ENCODE data around the gene WDR45B. TPM values are rescaled to one million over a fixed set of nuclear protein-coding genes. Genes with fewer than 3 reads are reported as not detected.
"Not testable (repeated sequence)": the region's sequence is repeated elsewhere in the genome, so short reads cannot be mapped to it uniquely, and the experiment has no call there.

WDR45B gene
- total RNA-seq, 1 experiment from 2014 or later: 203 TPM

GRCh38 chr17:82658796-82659452 lies 10.7 kb upstream of the WDR45B start:
- DNase-seq (ENCODE audit: low read depth in 1 of 2, low spot score in 2 of 2): no peak
- Histone ChIP-seq H3K4me1 (replicated peaks) (no peaks in the 10 kb centered on the region), H3K36me3 (no peaks in the 10 kb centered on the region), H3K27ac (no peak overlapping the region), H3K27me3 (replicated peaks) (no peaks in the 10 kb centered on the region), H3K9me3 (replicated peaks) (no peaks in the 10 kb centered on the region; the same call in 1 of the 2 replicates), H3K4me3 (no peak overlapping the region)

GRCh38 chr17:82658331-82658730 lies 10.1 kb upstream of the WDR45B start:
- no peak for DNase-seq (ENCODE audit: low read depth in 1 of 2, low spot score in 2 of 2)
- Histone ChIP-seq H3K9me3 (replicated peaks) (no peaks in the 10 kb centered on the region; the same call in 1 of the 2 replicates), H3K36me3 (no peaks in the 10 kb centered on the region), H3K4me3 (no peak overlapping the region), H3K27me3 (replicated peaks) (no peaks in the 10 kb centered on the region), H3K27ac (no peak overlapping the region), H3K4me1 (replicated peaks) (no peaks in the 10 kb centered on the region)

- Histone ChIP-seq H3K27ac (no peak overlapping the region), H3K27me3 (replicated peaks) (no peaks in the 10 kb centered on the region), H3K9me3 (replicated peaks) (no peaks in the 10 kb centered on the region; the same call in 1 of the 2 replicates), H3K4me3 (no peak overlapping the region), H3K36me3 (no peaks in the 10 kb centered on the region), H3K4me1 (replicated peaks) (no peaks in the 10 kb centered on the region)
- DNase-seq (ENCODE audit: low read depth in 1 of 2, low spot score in 2 of 2): no peak
Measured at GRCh38 chr17:82657926-82658325, 9.7 kb upstream of the WDR45B start.

GRCh38 chr17:82656266-82656665 lies 8.0 kb upstream of the WDR45B start:
- no peak overlapping the region for H3K4me3 ChIP-seq
- DNase-seq (ENCODE audit: low read depth in 1 of 2, low spot score in 2 of 2): no peak
- H3K27ac ChIP-seq: no peak overlapping the region
- no peaks in the 10 kb centered on the region for H3K36me3 ChIP-seq
- no peaks in the 10 kb centered on the region for H3K4me1 ChIP-seq (replicated peaks)
- no peaks in the 10 kb centered on the region for H3K27me3 ChIP-seq (replicated peaks)
- no peaks in the 10 kb centered on the region; the same call in 1 of the 2 replicates for H3K9me3 ChIP-seq (replicated peaks)

GRCh38 chr17:82655523-82655922 lies 7.3 kb upstream of the WDR45B start:
- Histone ChIP-seq H3K9me3 (replicated peaks) (no peaks in the 10 kb centered on the region; the same call in 1 of the 2 replicates), H3K27me3 (replicated peaks) (no peaks in the 10 kb centered on the region), H3K36me3 (no peaks in the 10 kb centered on the region), H3K4me1 (replicated peaks) (no peaks in the 10 kb centered on the region), H3K27ac (no peak overlapping the region), H3K4me3 (no peak overlapping the region)
- no peak for DNase-seq (ENCODE audit: low read depth in 1 of 2, low spot score in 2 of 2)

- Histone ChIP-seq H3K27ac (no peak overlapping the region), H3K27me3 (replicated peaks) (no peaks in the 10 kb centered on the region), H3K9me3 (replicated peaks) (no peaks in the 10 kb centered on the region), H3K4me3 (no peak overlapping the region), H3K4me1 (replicated peaks) (no peaks in the 10 kb centered on the region), H3K36me3 (no peaks in the 10 kb centered on the region)
- DNase-seq (ENCODE audit: low read depth in 1 of 2, low spot score in 2 of 2): no peak
Measured at GRCh38 chr17:82655038-82655479, 6.8 kb upstream of the WDR45B start.

- DNase-seq (ENCODE audit: low read depth in 1 of 2, low spot score in 2 of 2); H3K9me3 ChIP-seq (replicated peaks); H3K36me3 ChIP-seq; H3K4me1 ChIP-seq (replicated peaks); H3K27me3 ChIP-seq (replicated peaks); H3K4me3 ChIP-seq; H3K27ac ChIP-seq: not testable (repeated sequence)
Measured at GRCh38 chr17:82654611-82655010, 6.4 kb upstream of the WDR45B start.

GRCh38 chr17:82653651-82654528 lies 5.6 kb upstream of the WDR45B start:
- H3K36me3 ChIP-seq: no peaks in the 10 kb centered on the region
- H3K27me3 ChIP-seq (replicated peaks): no peaks in the 10 kb centered on the region
- no peak for DNase-seq (ENCODE audit: low read depth in 1 of 2, low spot score in 2 of 2)
- H3K27ac ChIP-seq: no peak overlapping the region
- H3K4me3 ChIP-seq: no peak overlapping the region
- H3K4me1 ChIP-seq (replicated peaks): peaks cover 2% of the 10 kb centered on the region; the same call in 1 of the 2 replicates
- no peaks in the 10 kb centered on the region for H3K9me3 ChIP-seq (replicated peaks)

- no peak for DNase-seq (ENCODE audit: low read depth in 1 of 2, low spot score in 2 of 2)
- Histone ChIP-seq H3K4me3 (no peak overlapping the region), H3K9me3 (replicated peaks) (peaks cover 2% of the 10 kb centered on the region; the same call in 1 of the 2 replicates), H3K4me1 (replicated peaks) (peaks cover 9% of the 10 kb centered on the region), H3K27me3 (replicated peaks) (no peaks in the 10 kb centered on the region), H3K27ac (no peak overlapping the region), H3K36me3 (peaks cover 20% of the 10 kb centered on the region)
Measured at GRCh38 chr17:82650723-82651122, 2.5 kb upstream of the WDR45B start.

GRCh38 chr17:82649501-82650261 lies 1.4 kb upstream of the WDR45B start:
- DNase-seq (ENCODE audit: low read depth in 1 of 2, low spot score in 2 of 2): no peak
- no peak overlapping the region for H3K4me3 ChIP-seq
- peaks cover 2% of the 10 kb centered on the region; the same call in 1 of the 2 replicates for H3K9me3 ChIP-seq (replicated peaks)
- H3K4me1 ChIP-seq (replicated peaks): peaks cover 9% of the 10 kb centered on the region
- H3K36me3 ChIP-seq: peaks cover 28% of the 10 kb centered on the region
- H3K27ac ChIP-seq: no peak overlapping the region
- no peaks in the 10 kb centered on the region for H3K27me3 ChIP-seq (replicated peaks)

- H3K4me3 ChIP-seq: peak overlapping the region; percentile 43
Measured at GRCh38 chr17:82648742-82649331, 593 bp upstream of the WDR45B start.

GRCh38 chr17:82647593-82648164 lies 565 bp downstream of the WDR45B start:
- peak overlapping the region; percentile 99 for H3K4me3 ChIP-seq
- H3K4me1 ChIP-seq (replicated peaks): peaks cover 9% of the 10 kb centered on the region
- no peaks in the 10 kb centered on the region for H3K27me3 ChIP-seq (replicated peaks)
- peaks cover 48% of the 10 kb centered on the region for H3K36me3 ChIP-seq
- peak overlapping the region; percentile 94 for H3K27ac ChIP-seq
- peak; percentile 37 to 60 for DNase-seq (ENCODE audit: low read depth in 1 of 2, low spot score in 2 of 2)
- H3K9me3 ChIP-seq (replicated peaks): peaks cover 2% of the 10 kb centered on the region; the same call in 1 of the 2 replicates

More at GRCh38 chr17:82648742-82649331, 593 bp upstream of the WDR45B start:
- Histone ChIP-seq H3K27me3 (replicated peaks) (no peaks in the 10 kb centered on the region), H3K4me1 (replicated peaks) (peaks cover 9% of the 10 kb centered on the region), H3K9me3 (replicated peaks) (peaks cover 2% of the 10 kb centered on the region; the same call in 1 of the 2 replicates), H3K36me3 (peaks cover 36% of the 10 kb centered on the region), H3K27ac (peak overlapping the region; percentile 50; the same call in 1 of the 2 replicates)
- DNase-seq (ENCODE audit: low read depth in 1 of 2, low spot score in 2 of 2): peak; percentile 51 to 65

- Histone ChIP-seq H3K9me3 (replicated peaks) (peaks cover 2% of the 10 kb centered on the region; the same call in 1 of the 2 replicates), H3K4me1 (replicated peaks) (peaks cover 9% of the 10 kb centered on the region), H3K4me3 (no peak overlapping the region), H3K36me3 (peaks cover 70% of the 10 kb centered on the region), H3K27me3 (replicated peaks) (no peaks in the 10 kb centered on the region), H3K27ac (no peak overlapping the region)
- DNase-seq (ENCODE audit: low read depth in 1 of 2, low spot score in 2 of 2): no peak
Measured at GRCh38 chr17:82645516-82645915, 2.7 kb downstream of the WDR45B start.

Measured in SJSA1 (cell line).